B cell (primary cell): ENCODE results near the gene XIRP2. TPM values are rescaled to one million over a fixed set of nuclear protein-coding genes. Genes with fewer than 3 reads are reported as not detected.

Experiments
- ATAC-seq: fragments of 200-7000 bp; cut with Tn5 transposase; one replicate; pipeline ENCODE4 v1.10.0; 2021; ENCODE audit warnings: low read depth, mild to moderate bottlenecking, moderate number of reproducible peaks, moderate library complexity
- CTCF ChIA-PET: fragments of 350-600 bp; sonication (Branson Sonifier 250); formaldehyde crosslinking; loops from one replicate; lab custom pipeline; 2021; ENCODE audit warnings: antibody characterized with exemption, inconsistent platforms; lab: Charles Lee
- POLR2A ChIA-PET: fragments of 350-600 bp; sonication (Branson Sonifier 250); formaldehyde crosslinking; loops from one replicate; lab custom pipeline; 2021; ENCODE audit warnings: antibody characterized with exemption; lab: Charles Lee
- DNase-seq: peaks from one replicate; pipeline ENCODE4 v3.0.0; 2013
- H2AFZ ChIP-seq: 2 replicates; pipeline ENCODE4 v1.6.1; 2012; ENCODE audit warnings: mild to moderate bottlenecking, low read depth, low read length; ENCODE audit not compliant: insufficient read depth, poor library complexity, severe bottlenecking
- H3K27ac ChIP-seq, 2 donors: 1 replicate in 1 of 2; 2 replicates in 1 of 2; pipeline ENCODE4 v1.5.1; 2012 to 2013; ENCODE audit warnings: low read length in 2 of 2, mild to moderate bottlenecking in 2 of 2, moderate library complexity in 1 of 2
- H3K27me3 ChIP-seq, 4 experiments: fragments of 200-600 bp in 1 of 4; sonication (generic) in 1 of 4; replicated peaks in 1 of 4; 1 replicate in 2 of 4; 2 replicates in 2 of 4; pipeline versions ENCODE4 v1.6.1 to v1.7.0; 2013 to 2016; ENCODE audit warnings: low read length in 3 of 4, mild to moderate bottlenecking in 2 of 4, mixed read lengths in 1 of 4, moderate library complexity in 1 of 4; ENCODE audit not compliant: insufficient read depth in 4 of 4, control insufficient read depth in 3 of 4; ENCODE audit errors: control extremely low read depth in 1 of 4
- H3K36me3 ChIP-seq, 2 experiments: replicated peaks in 1 of 2; 1 replicate in 1 of 2; 2 replicates in 1 of 2; pipeline versions ENCODE4 v1.6.1 to v1.7.1; 2013; ENCODE audit warnings: low read length in 1 of 2; ENCODE audit not compliant: insufficient read depth in 2 of 2, control insufficient read depth in 1 of 2; ENCODE audit errors: control extremely low read depth in 1 of 2, extremely low read depth in 1 of 2
- H3K4me1 ChIP-seq, 2 donors: fragments of 200-600 bp in 1 of 2; sonication (generic) in 1 of 2; 1 replicate in 1 of 2; 2 replicates in 1 of 2; pipeline versions ENCODE4 v1.5.1 to v1.6.1; 2013 to 2017; ENCODE audit warnings: low read length in 2 of 2; ENCODE audit not compliant: control insufficient read depth in 2 of 2, insufficient read depth in 2 of 2
- H3K4me2 ChIP-seq: replicated peaks from 2 replicates; pipeline ENCODE3; 2012; ENCODE audit warnings: mild to moderate bottlenecking, low read depth, low read length; ENCODE audit not compliant: poor library complexity, severe bottlenecking
- H3K4me3 ChIP-seq, 5 experiments: fragments of 200-600 bp in 1 of 5; sonication (generic) in 1 of 5; 1 replicate in 3 of 5; 2 replicates in 2 of 5; pipeline versions ENCODE4 v1.5.1 to v1.7.0; 2011 to 2016; ENCODE audit warnings: low read length in 4 of 5, mild to moderate bottlenecking in 4 of 5, low read depth in 2 of 5, control low read depth in 1 of 5, moderate library complexity in 1 of 5; ENCODE audit not compliant: insufficient read depth in 1 of 5; ENCODE audit errors: control extremely low read depth in 1 of 5, extremely low read depth in 1 of 5
- H3K79me2 ChIP-seq: fragments of 200-600 bp; sonication (generic); one replicate; pipeline ENCODE4 v1.6.0; 2016; ENCODE audit warnings: low read length; ENCODE audit not compliant: control insufficient read depth, insufficient read depth
- H3K9ac ChIP-seq: fragments of 200-600 bp; sonication (generic); 2 replicates; pipeline ENCODE4 v1.6.1; 2017; ENCODE audit warnings: mild to moderate bottlenecking, low read length, moderate library complexity
- H3K9me3 ChIP-seq, 3 donors: one replicate each; pipeline versions ENCODE4 v1.6.1 to v1.7.1; 2013; ENCODE audit warnings: low read length in 2 of 3; ENCODE audit not compliant: control insufficient read depth in 2 of 3, insufficient read depth in 1 of 3; ENCODE audit errors: control extremely low read depth in 1 of 3
- H4K20me1 ChIP-seq: 2 replicates; pipeline ENCODE4 v1.6.0; 2012; ENCODE audit warnings: mild to moderate bottlenecking, low read length; ENCODE audit not compliant: insufficient read depth, control insufficient read depth, poor library complexity, severe bottlenecking
- H3K27ac Mint-ChIP-seq: one replicate; pipeline ENCODE4 v1.8.0; 2021; ENCODE audit warnings: mixed read lengths
- H3K27me3 Mint-ChIP-seq: one replicate; pipeline ENCODE4 v1.8.0; 2021; ENCODE audit warnings: mixed read lengths
- H3K4me1 Mint-ChIP-seq: one replicate; pipeline ENCODE4 v1.8.0; 2021; ENCODE audit warnings: mixed read lengths
- H3K4me3 Mint-ChIP-seq: one replicate; pipeline ENCODE4 v1.8.0; 2021; ENCODE audit warnings: mixed read lengths
- H3K9me3 Mint-ChIP-seq: one replicate; pipeline ENCODE4 v1.8.0; 2022; ENCODE audit warnings: mixed read lengths; ENCODE audit not compliant: insufficient read depth
- WGBS: methylation state at CpG from one replicate; pipeline ENCODE4 v1.1.5; 2013; ENCODE audit warnings: missing lambda C conversion rate; ENCODE audit not compliant: insufficient coverage; 5-methylcytosine and 5-hydroxymethylcytosine counted together
- intact Hi-C: fragments of 100-400 bp; cut with micrococcal nuclease; formaldehyde crosslinking; loops from one replicate; pipeline ENCODE4 v1.10.0; 2022
- polyA plus RNA-seq: library from polyadenylated mRNA; depleted of rRNA; stranded (reverse); fragments of >200 nt; gene quantifications from 2 replicates; pipeline ENCODE4 v1.2.3, GENCODE V29; 2012
- total RNA-seq, 2 donors: library from RNA; stranded (reverse); fragments of 120-200 nt in 1 of 2; gene quantifications; 1 replicate in 1 of 2; 2 replicates in 1 of 2; pipeline versions ENCODE4 v1.2.3 to v1.2.4, GENCODE V29; 2013 to 2022
- TF ChIP-seq, protein P1 (sequence below): fragments of 200-600 bp; IDR thresholded peaks from one replicate; pipeline ENCODE4 v1.8.0; 2022; ENCODE audit warnings: antibody characterized with exemption, mild to moderate bottlenecking

The XIRP2 gene
- total and polyA plus RNA-seq, 2 donors (not counting 1 experiment from before 2014, with no cell fraction given) = not detected

DNA sequence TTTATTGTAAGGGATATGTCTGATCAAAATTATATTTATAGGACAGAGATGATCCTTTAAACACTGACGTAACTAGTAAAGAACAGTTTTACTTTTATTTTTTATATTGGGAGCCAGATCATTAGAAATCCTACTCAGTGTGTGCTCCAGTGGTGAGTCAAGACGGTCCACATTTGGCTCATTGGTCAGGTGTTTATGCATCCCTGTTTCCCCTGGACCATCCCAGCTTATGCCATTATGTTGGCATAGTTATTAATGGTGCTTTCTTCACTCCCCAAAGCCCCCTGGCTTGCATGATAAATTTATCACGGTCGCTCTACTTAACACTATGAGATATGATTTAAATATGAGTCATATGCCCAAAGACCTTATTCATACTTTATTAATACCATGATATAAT, 293.4 kb downstream of the XIRP2 start:
- Mint-ChIP-seq H3K9me3 (peaks cover 2% of the 10 kb centered on the region), H3K4me3 (no peak overlapping the region), H3K27ac (no peak overlapping the region), H3K27me3 (no peaks in the 10 kb centered on the region), H3K4me1 (no peaks in the 10 kb centered on the region)
- Histone ChIP-seq H3K79me2 (no peaks in the 10 kb centered on the region), H3K4me2 (no peak overlapping the region), H2AFZ (no peak overlapping the region), H3K27ac (no peak overlapping the region), H3K9ac (no peak overlapping the region), H3K36me3 (no peaks in the 10 kb centered on the region), H3K4me1 (no peaks in the 10 kb centered on the region), H3K9me3 (no peaks in the 10 kb centered on the region), H3K27me3 (no peaks in the 10 kb centered on the region), H4K20me1 (no peaks in the 10 kb centered on the region), H3K4me3 (no peak overlapping the region)
- no peak for ATAC-seq
- CTCF ChIA-PET = no interaction called here
- no peak for DNase-seq
- POLR2A ChIA-PET = no interaction called here
- intact Hi-C loops = no loop called here
- 83% methylated on average over 1 of the region's 4 CpGs for WGBS
- TF ChIP-seq, protein P1, sequence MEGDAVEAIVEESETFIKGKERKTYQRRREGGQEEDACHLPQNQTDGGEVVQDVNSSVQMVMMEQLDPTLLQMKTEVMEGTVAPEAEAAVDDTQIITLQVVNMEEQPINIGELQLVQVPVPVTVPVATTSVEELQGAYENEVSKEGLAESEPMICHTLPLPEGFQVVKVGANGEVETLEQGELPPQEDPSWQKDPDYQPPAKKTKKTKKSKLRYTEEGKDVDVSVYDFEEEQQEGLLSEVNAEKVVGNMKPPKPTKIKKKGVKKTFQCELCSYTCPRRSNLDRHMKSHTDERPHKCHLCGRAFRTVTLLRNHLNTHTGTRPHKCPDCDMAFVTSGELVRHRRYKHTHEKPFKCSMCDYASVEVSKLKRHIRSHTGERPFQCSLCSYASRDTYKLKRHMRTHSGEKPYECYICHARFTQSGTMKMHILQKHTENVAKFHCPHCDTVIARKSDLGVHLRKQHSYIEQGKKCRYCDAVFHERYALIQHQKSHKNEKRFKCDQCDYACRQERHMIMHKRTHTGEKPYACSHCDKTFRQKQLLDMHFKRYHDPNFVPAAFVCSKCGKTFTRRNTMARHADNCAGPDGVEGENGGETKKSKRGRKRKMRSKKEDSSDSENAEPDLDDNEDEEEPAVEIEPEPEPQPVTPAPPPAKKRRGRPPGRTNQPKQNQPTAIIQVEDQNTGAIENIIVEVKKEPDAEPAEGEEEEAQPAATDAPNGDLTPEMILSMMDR = no peak

DNA sequence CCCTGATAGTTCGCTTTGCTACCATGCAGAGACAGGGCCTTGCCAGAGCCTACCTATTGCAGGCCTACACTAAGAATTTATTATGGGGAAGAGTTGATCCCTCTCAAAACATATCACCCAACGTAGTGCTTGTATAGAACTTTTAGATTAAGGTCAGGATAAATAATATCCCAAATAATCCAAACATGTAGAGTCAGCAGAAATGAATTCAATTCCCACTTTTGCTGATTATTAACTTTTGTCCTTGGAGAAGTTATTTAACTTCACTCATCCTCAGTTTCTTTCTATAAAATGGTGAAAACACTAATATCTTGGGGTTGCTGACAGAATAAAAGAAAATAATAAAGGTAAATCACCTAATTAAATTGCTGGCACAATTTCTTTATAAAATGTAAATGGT, 294.1 kb downstream of the XIRP2 start:
- intact Hi-C loops = no loop called here
- POLR2A ChIA-PET = no interaction called here
- ATAC-seq (no peak), DNase-seq (no peak)
- H3K9ac ChIP-seq = no peak overlapping the region
- TF ChIP-seq, protein P1 = no peak
- H4K20me1 ChIP-seq = no peaks in the 10 kb centered on the region
- H3K36me3 ChIP-seq = no peaks in the 10 kb centered on the region
- WGBS = no CpG with 5 or more reads among the region's 2 CpGs
- H3K27me3 Mint-ChIP-seq = no peaks in the 10 kb centered on the region
- no peak overlapping the region for H2AFZ ChIP-seq
- no peak overlapping the region for H3K4me3 Mint-ChIP-seq
- no peak overlapping the region for H3K27ac ChIP-seq
- CTCF ChIA-PET = no interaction called here
- no peaks in the 10 kb centered on the region for H3K27me3 ChIP-seq
- H3K4me2 ChIP-seq = no peak overlapping the region
- no peak overlapping the region for H3K27ac Mint-ChIP-seq
- H3K4me3 ChIP-seq = no peak overlapping the region
- H3K9me3 Mint-ChIP-seq = no peaks in the 10 kb centered on the region
- no peaks in the 10 kb centered on the region for H3K79me2 ChIP-seq
- no peaks in the 10 kb centered on the region for H3K4me1 Mint-ChIP-seq
- H3K9me3 ChIP-seq = no peaks in the 10 kb centered on the region
- H3K4me1 ChIP-seq = no peaks in the 10 kb centered on the region
